Stimulated activated CD8-positive, alpha-beta memory T cell treated with anti-CD3 and anti-CD28 coated beads, Interleukin-7, amount 100 ng/mL, for 48 hours (primary cell): ENCODE measurements around the gene CRACDL.
"Not testable (repeated sequence)": the region's sequence is repeated elsewhere in the genome, so short reads cannot be mapped to it uniquely, and the experiment has no call there.

ENCODE experiments used
- DNase-seq, 2 donors: peaks; one replicate each; pipeline ENCODE4 v3.0.0-alpha.2; 2020; ENCODE audit warnings: low read depth in 1 of 2; ENCODE audit errors: extremely low read depth in 1 of 2

The CRACDL gene

DNA sequence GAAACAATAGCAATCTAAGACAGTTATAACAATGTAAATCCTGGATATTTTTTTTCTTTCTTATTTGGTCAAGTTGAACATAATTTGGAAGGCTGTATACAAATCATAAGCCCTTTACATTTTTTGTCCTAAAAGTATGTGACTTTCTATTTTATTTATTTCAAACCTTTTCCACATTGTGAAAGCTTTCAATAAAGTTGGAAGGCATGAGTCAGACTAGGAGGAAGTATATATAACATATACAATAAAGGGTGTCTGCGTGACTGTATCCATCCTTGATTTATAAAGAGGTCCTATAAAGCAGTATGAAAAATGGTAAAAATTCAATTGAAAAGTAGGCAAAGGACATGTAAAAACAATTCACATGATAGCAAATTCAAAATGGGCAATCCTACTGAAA, 44.4 kb downstream of the CRACDL start:
- DNase-seq, result no peak

DNA sequence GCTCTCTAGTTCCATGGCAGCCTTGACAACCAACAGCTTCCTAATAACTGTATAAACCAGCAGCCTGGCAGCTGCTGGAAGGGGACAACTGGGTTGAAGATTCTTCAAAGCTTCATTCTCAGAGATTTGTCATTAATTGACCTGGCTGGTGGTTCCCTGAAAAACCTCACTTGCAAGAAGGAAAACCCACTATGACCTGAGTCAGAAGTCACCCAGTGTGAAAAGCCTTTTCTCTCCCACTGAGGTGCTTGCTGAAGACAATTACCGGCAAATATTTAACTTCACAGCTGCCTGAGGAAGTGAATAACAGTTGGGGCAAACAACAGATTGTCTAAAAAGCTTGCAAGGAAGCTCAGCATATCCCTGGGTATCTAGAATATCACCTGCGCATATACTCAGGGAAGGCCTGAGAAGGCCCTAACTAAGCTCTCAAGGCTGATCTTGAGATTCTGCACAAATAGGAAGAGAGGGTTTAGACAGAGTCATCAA, 49.9 kb downstream of the CRACDL start:
- DNase-seq, result no peak

DNA sequence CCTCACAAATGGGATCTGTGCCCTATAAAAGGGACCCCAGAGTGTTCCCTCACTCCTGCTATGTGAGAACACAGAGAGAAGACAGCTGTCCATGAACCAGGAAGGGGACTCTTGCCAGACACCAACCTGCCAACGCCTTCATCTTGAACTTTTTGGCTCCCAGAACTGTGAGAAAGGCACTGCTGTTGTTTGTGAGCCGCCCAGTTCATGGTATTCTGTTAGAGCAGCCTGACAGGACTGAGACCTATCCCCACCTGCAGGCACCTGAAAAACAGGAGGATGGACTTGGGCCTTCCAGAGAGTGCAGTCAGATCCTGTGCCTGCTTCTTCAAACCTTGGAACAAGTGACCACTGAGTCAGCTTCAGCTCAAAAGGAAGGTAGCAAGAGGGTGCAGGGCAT, 51.4 kb downstream of the CRACDL start:
- DNase-seq, result no peak

DNA sequence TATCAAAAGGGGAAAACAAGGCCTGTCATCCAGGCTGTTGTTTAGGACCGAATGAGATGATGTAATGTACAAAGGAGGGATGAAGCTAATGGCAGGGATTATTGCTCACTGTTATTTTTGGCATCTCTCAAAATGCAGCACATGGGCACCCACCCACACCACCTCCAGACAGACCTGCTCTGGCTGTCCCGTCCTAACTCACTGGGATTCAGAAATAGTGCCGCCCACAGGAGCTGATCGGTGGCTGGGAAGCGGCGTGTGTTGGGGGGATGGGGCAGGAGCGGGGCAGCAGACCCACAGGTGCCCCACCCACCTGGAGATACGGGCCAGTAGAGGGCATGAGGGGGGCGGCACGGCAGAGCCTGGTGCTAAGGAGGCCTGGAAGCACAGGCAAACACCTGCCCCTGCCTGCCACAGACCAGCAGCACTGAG, 52.2 kb downstream of the CRACDL start:
- DNase-seq, result no peak

DNA sequence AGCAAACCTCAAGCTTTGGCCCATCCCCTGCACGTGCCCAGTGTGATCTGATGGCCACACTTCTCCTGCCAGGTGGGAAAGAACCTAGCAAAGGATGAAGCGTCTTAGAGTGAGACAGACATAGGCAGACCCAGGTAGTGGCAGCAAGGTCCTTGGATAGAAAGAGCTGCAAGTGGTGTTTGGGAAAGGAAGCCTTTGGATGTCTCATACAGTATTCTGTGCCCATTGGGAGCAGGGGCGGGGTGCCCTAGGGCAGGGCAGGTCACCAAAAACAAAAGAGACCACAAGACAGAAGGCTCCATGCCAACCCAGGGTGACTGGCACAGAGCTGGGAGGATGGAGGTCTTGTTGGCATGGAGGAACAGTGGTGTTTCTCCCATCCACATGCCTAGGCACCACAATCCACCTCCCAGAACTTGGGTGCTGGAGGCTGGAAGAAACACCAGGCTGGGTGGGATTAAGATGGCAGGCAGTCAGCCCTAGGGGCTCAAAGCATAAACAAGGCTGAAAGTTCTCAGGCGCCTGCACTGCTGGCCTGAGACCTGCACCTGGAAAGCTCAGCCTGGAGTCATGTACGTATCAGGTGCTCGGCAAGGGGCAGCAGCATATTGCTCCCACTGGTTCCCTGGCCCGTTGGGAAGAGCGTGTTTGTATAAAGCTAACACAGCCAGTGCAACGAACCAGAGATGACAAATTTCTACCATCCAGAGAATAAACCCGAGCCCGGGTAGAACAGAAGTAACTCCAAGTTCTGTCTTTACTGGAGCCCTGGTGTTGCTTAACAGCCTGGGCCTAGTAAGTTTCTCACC, 52.9 kb downstream of the CRACDL start:
- DNase-seq, result no peak

DNA sequence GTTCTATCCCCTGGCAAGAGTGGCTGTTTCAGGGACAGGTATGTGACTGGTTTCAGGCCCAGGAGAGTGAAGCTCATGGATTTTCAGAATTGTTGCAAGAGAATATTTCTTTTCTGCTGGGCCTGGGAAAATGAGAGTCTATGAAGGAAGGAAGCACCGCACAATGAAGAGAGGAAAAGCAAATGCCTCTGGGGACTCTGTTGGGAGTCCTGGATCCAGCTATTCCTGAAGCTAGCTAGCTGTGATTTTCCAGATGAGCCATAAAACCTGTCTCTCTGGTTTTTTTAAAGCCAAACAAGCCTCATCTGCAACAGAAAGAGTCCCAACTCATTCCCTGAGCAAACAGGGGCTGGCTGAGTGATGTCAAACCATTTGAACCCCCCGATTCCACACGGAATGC, 53.7 kb downstream of the CRACDL start:
- DNase-seq, result no peak

DNA sequence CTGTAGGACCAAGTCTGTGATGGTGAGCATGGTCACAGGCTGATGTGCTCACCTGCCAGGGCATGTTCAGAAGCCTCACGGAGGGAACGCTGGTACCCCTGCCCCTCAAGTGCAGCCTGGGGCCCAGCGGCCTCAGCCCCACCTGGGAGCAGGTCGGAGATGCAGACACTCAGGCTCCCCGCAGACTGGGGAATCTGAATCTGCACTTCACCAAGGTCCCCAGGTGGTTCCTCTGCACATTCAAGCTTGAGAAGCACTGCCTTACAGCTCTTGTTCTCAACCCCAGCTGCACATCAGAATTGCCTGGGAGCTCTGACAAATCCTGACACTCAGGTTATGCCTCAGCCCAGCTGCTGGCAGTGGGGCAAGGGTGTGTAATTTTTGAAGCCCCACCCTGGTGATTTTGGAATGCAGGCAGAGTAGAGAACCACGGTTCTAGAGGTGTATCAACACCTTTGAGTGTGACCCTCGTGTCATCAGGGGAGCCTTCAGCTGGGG, 54.8 kb downstream of the CRACDL start:
- DNase-seq, result no peak

DNA sequence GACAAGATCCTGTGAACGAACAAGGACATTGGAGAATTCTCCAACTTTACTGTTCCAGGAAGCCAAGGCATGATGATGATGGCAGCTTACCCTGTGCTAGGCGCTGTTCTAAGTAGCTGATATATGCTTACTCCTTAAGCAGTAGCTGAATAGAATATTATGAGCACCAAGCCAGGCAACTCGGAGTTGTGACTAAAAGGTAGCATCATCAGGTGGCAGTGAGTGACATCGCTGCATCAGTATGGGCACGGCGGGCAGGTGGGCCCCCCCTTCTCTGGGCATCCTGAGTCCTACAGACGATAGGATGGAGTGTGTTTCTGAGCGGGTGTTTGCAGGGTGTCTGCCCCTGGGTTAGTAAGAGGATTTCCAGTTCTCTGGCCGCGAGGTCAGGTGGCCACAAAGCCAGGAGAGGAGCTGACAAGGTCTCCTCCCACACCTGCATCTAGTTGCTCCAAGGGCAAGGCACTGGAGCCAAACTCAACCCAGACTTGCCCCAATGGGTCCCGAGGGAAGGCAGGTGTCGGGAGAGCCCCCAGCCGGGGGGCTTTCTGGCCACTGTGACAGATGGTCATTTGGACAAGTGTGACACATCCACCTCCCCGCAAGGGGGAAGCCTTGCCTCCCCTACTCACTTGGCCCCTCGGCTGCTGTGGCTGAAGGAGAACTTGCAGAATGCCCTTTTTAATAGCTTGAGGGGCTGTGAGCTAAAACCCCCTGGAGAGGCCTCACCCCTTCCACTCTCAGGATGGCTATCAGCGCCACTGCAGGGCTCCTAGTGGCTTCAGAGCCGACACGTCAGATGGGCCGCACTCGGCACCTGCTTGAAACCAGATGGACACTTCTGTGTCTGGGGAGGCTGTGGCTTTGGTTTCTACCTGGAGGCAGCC, 55.5 kb downstream of the CRACDL start:
- DNase-seq, result no peak

DNA sequence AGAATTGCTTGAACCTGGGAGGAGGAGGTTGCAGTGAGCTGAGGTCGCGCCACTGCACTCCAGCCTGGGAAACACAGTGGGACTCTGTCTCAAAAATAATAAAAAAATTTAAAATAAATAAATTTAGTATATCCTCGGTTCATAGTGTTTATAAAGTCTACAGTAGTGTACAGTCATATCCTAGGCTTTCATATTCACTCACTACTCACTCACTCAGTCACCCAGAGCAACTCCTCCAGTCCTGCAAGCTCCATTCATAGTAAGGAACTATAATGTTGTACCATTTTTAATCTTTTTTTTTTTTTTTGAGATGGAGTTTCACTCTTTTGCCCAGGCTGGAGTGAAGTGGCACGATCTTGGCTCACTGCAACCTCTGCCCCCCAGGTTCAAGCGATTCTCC, 58.4 kb downstream of the CRACDL start:
- DNase-seq, result not testable (repeated sequence)

DNA sequence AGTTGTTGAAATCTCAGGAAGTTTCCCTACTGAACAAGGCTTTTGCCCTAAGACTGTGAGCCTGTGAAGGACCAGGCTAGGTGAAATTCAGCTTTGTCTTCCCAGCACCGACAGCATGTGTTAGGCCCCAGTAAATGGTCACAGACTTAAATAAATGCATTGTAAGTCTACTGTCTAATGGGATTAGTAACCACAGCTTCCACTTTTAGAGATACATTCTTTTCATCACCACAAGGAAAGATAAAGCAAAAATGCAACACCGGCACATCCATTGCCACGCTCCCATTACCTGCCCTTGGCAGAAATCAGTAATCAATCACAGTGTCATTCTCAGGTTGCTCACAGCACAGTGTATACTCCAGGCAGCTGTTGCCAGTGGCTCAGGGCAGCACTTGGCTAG, 59.3 kb downstream of the CRACDL start:
- DNase-seq, result no peak

DNA sequence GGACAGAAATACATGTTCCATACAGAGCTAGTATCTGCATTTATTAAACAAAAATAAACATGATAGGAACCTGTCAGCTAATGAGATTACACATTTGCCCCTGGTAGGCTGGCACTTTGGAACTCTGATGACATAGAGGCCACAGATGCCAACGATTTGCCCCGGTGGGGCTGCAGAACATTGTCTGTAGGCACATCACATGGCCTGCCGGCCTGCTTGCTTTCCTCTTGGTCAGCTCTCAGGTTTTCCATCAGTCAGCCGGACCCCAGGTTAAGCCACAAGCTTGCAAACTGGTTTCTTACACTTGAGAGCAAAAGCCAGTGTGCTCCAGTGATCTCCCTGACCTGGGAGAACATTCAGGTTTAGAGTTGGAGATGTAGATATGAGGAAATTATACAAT, 60.3 kb downstream of the CRACDL start:
- no peak for DNase-seq

DNA sequence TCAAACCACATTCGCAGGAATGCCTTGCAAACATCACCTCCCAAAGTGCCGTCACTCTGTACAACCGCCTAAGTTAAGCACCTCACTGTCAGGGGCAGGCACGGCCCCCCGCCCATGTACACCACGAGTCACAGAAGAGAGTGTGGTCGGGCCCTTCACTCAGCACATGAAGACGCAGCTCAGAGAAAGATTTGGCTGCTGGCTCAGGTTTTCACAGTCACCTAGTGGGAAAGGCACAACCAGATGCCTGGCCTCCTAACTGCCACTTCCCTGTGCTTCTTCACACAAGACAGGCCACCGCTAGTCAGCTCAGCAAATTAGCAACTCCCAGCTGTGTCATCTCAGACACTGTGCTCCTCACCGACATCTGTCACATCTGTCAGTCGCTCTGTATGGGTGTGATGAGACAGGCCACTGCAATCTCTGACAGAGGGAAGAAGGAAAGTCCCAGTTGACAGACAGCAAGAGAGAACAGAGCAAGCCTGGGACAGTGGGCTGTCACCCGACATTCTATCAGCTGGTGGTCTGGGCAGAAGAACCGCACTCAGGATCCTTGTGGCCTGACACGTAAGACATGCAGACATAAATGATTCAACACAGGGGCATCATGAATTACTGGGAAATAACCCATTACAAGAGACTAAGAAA, 60.8 kb downstream of the CRACDL start:
- no peak for DNase-seq

DNA sequence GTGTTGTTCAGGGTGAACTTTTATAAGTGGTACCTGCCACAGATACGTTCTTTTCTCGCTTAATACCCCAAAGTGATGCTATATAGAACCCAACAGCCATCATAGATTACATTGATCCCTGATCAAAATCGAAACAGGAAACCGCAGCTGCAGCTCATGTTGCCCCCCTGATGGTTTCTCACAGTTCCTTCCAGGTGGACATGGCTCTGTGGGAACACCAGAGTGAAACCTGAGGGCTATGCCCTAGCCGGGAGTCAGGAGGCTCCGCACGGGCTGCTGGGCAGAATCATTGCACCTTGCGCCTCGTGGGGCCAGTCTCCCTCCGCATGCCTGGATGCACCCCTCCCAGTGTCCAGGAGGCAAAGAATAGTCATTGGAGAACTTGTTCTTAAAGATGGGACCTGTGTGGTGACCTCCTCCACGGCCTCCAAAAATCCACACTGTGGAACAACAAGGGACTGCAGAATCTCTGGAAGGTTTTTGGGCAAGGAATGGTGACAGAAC, 61.8 kb downstream of the CRACDL start:
- DNase-seq, result no peak

DNA sequence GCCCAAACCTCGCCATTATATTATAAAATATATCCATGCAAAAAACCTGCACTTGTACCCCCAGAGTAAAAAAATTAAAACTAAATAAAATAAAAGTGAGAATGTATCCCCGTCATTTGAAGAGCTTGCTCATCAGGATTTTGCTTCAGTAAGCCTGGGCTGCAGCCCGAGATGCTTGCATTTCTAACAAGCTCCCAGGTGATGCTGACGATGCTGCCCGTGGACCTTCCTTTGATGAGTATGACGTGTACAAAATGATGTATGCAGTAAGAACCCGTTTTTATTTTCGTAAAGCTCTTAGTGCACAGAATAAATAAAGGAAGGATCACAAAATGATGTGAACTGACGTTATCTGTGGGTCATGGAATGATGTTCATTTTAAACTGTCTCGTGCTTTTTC, 63.5 kb downstream of the CRACDL start:
- no peak for DNase-seq

DNA sequence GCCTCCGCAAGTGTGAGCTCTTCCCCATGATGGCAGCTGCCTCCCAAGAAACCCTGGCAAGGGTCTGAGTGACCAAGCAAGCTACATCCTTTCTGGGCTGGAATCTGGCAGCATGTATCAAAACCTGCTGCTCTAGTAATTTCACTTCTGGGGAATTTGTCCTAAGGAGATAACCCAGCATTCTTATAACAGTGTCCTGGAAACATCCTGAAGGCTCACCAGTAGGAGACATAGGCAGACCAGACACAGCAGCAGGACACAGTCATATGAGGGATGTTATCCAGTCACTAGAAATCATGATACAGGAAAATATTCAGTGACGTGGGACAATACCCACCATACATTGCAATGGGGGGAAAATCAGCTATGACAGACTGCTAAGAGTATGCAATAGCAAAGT, 64.5 kb downstream of the CRACDL start:
- no peak for DNase-seq

DNA sequence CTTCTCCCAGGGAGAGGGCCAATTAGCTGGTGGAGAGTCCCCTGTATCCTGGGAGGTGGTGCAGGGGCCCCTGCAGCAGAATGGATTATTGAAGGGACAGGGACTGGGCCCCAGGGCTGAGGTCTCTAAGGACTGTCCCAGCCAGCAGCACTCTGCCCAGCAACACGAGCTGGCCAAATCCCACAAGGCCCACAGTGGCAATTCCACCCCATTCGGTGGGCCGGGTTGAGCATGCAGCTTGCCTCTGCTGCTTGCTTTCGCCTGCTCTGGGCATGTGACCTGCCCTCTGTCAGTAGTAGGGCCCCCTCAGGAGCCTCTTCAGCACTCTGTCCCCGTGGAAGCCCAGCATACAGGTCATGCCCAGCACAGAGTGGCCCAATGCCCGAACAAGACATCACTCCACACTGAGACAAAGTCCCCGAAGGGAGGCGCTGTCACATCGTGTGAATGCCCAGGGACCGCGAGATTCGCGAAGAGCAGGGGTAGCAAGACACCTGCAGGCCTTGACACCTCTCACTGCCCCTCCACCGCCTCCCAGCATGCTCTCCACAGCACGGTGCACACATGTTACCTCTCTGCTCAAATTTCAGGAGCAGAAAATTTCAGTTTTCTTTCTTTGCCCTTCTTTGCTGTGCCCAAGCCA, 65.4 kb downstream of the CRACDL start:
- DNase-seq, result no peak

DNA sequence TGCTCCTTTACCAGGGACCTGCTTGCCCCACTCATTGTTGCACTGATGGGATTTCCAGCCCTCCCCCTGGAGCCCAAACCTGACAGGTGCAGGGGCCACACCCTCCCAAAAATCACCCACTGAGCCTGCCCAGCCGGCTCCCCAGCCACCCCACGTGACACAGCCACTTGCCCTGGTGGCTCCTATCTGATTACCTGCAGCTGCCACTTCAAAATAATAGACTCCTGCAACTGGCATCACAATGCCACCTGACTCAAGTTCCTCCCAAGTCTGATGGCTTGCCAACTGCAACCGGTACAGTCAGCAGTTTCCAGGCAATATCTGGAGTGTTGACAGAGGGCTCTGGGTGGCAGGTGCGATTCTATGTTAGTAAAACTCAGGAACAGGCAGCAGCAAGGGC, 66.2 kb downstream of the CRACDL start:
- no peak for DNase-seq

DNA sequence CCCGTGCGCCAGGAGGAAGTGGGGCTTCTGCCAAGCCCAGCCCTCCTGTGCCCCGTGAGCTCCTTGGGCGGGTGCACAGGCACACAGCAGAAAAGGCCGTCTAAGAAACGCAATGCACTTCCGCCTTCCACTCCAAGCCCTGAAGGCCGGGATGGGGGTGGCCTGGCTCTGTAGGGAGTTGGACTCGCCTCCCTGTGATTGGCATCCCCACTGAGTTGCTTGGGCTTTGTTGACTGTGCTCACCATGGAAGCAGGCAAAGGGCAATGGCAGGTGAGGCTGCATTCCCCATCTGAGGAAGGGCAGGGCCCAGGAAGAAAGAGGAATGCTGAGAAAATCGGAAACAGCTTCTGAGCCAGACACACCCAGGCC, 66.8 kb downstream of the CRACDL start:
- DNase-seq, result no peak

DNA sequence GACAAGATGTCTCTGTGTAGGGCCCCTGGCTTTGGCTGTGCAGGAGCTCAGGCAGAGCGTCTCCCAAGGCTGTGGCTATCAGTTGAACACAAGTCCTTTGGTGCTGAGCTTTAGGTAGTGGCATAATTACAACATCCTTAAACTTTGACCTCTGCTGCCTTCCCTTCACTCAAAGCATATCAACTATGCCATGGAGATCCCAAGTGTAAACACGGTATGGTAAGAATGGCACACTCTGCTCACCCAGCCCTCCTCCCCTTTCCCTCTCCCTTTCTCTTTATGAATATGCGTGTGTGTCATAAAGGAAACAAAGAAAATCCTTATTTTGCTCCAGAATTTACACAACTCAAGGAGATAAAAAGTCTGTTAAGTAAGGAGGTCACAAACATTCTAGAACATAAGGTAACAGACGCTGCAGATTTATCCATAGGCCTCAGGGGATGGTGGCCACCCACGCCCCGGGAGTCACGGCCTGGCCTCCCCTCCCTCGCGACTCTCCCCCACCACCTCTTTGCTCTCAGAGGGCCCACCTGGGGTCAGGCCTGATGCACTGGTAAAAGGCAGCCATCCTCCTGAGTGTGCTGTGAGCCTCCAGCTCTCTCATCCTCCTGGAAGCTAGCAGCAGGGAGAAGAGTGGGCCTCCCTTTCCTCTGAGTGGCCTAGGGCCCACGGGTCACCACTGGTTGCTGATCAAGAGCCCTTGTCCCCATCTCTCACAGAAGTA, 67.3 kb downstream of the CRACDL start:
- DNase-seq, result no peak
